NCI-H345 treated with DMSO at 0.1 percent for 48 hours (cell line): ENCODE data around the gene RHD.
A peak's percentile ranks its signal among the peaks of the same experiment; 100 is the strongest.
"Not testable (repeated sequence)": the region's sequence is repeated elsewhere in the genome, so short reads cannot be mapped to it uniquely, and the experiment has no call there.

Source experiments
- DNase-seq: peaks from one replicate; lab custom pipeline; 2025; ENCODE audit not compliant: unreplicated experiment; lab: John Stamatoyannopoulos, UW

RHD gene

DNA sequence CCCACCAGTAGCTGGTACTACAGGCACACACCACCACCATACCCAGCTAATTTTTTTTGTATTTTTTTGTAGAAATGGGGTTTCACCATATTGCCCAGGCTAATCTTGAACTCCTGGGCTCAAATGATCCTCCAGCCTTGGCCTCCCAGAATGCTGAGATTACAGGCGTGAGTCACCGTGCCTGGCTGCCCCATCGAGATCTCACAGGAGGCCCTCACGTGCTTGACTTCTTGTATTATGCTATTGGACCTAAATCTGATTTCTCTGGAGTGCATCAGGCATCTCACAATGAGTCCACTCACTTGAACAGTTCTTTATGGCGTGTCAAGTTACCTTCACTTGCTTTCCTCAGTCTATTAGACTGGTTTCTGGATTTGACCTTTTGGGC is 15.7 kb upstream of the RHD start:
- DNase-seq = no peak

- DNase-seq = no peak
These were observed 15.1 kb upstream of the RHD start for GRCh38 chr1:25257196-25257595.

DNA sequence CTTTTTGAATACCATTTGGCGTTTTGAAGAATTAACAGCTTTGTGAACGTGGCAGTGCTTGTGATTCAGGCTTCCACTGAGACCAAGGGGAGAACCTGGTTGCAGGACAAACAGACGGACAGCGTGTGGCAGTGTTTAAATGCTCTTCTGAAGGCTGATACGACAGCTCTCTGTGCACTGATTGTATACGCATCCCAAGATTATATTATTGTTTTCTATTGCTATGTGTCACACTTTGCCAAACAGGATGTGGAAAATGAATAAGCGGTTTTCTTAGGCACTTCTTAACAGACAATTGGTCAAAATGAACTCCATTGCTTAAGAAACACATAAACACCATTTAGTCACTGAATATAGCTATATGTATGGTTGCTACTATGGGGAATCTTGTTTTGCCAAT is 12.5 kb upstream of the RHD start:
- DNase-seq = not testable (repeated sequence)

DNA sequence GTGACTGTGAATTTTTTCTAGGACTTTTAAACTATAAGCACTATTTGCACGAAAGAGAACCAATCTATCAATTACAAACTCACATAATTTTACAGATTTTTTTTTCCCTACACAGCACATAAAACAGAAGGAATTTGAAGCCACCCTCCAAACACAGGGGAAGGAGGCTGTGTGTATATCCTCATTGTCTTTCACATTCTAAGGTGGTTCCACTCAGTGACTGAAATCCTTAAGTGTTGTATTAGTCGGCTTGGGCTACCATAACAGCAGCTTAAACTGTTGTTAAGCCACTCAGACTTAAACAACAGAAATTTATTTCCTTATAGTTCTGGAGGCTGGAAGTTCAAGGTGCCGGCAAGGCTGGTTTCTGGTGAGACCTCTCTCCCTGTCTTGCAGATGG is 12.0 kb upstream of the RHD start:
- not testable (repeated sequence) for DNase-seq

DNA sequence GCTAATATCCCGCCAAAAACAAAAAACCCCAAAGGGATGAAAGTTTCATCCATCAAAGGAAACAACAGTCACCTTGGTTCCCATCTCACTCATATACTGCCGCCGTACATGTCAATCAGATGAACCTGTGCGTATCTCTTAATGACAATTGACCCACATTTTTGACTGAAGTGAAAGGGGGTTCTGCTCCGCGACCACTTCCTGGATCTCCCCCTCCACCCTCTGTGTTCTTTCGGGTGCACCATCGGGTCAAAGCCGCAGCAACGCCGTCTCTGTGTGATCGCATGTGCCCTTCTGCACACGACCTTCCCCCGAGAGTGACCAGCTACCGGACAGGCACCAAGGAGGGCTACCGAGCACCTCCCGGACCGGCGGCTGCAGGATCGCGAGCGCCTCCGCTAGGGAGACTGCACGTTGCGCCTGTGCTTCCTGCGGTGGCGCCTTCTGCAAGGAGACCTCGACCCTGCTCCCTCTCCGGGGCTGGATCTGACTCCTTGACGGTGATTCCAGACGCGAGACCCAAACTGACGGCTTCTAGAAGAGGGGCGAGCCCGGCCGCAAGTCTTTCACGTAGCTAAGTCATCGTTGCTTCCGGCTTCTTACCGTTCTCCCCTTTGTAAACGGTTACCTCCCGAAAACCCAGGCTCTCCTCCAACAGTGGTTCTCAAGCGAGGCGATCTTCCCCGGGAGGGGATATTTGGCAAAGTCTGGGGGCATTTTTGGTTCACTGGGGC is 5.6 kb upstream of the RHD start:
- DNase-seq = not testable (repeated sequence)

DNA sequence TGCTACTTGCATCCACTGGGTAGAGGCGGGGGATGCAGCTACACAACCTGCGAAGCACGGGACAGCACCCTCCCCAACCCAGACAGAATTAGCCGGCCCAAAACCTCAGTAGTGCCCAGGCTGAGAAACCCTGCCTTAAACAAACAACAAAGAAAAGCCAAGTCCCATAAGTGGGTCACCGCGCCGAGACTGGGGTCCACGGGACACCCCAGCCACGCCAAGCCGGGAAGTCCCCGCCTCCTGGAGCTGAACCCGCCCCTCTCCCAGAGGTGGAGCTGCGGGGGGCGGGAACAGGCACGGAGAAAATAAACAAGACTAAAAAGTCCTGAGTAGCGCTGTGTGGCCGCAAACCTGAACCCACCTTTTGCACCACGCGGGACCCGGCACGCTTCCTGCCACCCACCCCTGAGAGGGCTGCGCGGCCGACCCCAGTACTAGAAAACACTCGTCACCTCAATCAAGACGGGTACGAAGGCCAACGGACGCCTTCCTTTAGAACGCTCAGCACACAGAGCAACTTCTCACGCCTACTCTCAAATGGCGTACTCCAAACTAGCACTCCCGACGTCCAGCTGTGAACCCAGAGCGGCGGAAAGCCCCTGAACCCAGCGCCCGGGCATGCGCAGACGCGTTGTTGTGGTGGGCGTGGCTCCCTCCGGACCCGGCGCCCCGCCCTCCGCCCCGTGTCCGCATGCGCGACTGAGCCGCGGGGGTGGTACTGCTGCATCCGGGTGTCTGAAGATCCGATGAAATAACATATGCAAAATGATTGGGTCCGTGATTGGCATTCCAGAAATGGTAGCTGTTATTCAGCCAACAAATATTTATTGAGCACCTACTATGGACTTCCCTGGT is 4.8 kb upstream of the RHD start:
- DNase-seq = peak; percentile 52

DNA sequence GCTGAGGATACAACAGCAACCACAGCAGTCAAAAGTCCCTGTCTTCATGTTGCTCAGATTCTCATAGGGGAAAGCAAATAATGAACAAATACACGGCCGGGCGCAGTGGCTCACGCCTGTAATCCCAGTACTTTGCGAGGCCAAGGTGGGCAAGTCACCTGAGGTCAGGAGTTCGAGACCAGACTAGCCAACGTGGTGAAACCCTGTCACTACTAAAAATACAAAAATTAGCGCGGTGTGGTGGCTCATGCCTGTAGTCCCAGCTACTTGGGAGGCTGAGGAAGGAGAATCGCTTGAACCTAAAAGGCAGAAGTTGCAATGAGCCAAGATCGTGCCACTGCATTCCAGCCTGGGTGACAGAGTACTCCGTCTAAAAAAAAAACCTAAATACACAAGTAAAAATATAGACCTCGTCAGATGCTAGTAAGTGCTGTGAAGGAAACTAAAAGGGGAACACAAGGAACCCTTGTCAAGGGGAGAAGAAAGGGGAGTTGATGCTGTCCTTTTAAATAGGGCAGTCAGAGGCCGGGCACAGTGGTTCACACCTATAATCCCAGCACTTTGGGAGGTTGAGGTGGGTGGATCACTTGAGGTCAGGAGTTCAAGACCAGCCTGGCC is 4.1 kb upstream of the RHD start:
- DNase-seq = not testable (repeated sequence)

DNA sequence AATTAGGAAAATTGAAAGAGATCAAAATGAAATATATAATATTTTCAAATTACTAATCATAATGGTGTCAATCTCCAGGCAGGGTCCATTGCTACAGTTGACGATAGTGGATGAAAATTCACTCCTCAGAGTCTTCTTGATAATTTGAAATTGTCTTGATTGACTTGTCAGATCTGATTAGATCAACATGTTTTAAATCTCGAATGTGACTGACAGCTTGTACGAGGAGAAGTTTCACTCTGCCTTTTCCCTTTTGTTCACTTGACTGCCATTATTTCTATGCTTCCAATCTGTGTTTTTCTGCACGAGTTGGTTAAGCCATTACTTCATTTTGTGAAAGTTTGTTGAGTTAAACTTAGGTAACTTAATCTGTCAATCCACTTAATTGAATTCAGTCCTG is 3.3 kb downstream of the RHD start:
- DNase-seq = not testable (repeated sequence)

DNA sequence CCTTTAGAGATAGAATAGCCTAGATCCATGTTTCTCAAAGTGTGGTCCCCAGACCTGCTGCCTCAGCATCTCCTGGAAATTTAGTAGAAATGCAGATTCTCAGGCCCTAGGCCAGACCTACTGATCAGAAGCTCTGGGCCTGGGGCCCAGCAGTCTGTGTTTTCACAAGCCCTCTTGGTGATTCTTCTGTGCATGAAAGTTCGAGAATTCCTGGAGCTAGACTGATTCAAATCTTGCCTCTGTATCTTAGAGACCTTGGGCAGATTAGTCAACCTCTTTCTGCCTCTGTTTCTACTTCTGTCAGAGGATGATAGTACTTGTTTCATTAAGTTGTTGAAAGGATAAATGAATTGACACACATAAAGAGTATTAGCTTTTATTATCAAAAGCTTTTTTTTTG is 5.0 kb downstream of the RHD start:
- DNase-seq = not testable (repeated sequence)

- DNase-seq = not testable (repeated sequence)
These were observed 6.0 kb downstream of the RHD start for GRCh38 chr1:25278358-25278757.

DNA sequence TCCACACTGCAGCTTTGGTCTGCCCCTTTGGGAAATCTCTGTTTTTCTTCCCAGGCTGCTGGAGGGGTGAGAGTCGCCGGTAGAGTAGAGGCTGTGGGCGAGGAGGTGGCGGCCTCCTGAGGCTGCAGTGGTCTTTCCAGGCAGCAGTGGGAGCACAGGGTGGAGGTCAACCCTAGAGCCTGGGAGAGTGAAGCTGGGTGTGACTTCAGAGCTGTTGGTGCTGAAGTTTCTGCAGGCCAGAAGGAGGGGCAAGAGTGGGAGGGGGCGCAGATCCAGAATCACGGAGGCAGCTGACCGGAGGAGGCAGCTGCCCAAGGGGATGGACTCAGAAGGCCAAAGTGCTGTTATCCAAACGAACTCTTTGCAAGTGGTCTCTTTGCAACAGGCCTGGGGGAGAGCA is 6.5 kb downstream of the RHD start:
- not testable (repeated sequence) for DNase-seq

GRCh38 chr1:25279693-25280111 is 7.4 kb downstream of the RHD start:
- DNase-seq = not testable (repeated sequence)

GRCh38 chr1:25285862-25286261 is 13.6 kb downstream of the RHD start:
- not testable (repeated sequence) for DNase-seq

GRCh38 chr1:25287164-25287563 is 14.9 kb downstream of the RHD start:
- DNase-seq = not testable (repeated sequence)

DNA sequence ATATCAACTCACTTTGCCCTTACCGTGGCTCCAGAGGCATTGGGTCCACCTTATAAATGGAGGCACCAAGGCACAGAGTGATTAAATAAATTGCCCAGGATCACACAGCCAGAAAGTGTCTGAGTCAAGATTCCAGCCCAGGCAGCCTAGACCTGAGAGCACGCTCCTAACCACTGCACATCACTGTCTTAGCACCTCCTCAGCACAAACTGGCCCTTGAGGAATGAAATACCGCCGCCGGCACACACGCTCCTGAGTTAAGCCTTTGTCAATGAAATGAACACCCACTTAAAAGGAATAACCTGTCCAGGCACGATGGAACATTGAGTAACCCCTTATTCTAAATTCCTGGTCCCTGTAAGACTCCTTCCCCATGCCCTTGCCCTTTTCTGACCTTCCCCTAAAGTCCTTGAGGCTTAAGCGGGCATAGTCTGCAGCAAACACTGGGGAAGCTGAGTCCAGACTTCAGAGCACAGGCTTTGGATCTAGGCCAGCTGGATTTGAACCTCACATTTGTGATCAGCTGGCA is 16.3 kb downstream of the RHD start:
- not testable (repeated sequence) for DNase-seq

GRCh38 chr1:25290043-25290442 is 17.7 kb downstream of the RHD start:
- not testable (repeated sequence) for DNase-seq

DNA sequence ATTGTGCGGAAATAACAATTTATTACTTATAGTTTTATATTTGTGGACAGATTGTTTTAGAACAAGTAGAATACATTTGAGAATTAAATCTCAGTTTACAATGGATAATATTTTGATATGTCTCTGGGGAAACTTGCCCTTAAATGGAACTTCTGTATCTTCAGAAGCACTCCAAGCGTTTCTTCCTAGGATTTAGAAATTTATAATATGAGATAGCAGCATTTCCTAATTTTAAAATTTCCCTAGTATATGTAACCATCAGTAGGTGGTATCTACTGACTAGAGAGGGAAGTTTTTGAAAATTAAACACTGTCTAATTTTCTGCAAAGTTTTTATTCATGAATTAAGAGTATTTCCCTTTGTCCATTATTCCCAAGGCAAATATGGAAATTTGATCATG is 21.1 kb downstream of the RHD start:
- DNase-seq = not testable (repeated sequence)

DNA sequence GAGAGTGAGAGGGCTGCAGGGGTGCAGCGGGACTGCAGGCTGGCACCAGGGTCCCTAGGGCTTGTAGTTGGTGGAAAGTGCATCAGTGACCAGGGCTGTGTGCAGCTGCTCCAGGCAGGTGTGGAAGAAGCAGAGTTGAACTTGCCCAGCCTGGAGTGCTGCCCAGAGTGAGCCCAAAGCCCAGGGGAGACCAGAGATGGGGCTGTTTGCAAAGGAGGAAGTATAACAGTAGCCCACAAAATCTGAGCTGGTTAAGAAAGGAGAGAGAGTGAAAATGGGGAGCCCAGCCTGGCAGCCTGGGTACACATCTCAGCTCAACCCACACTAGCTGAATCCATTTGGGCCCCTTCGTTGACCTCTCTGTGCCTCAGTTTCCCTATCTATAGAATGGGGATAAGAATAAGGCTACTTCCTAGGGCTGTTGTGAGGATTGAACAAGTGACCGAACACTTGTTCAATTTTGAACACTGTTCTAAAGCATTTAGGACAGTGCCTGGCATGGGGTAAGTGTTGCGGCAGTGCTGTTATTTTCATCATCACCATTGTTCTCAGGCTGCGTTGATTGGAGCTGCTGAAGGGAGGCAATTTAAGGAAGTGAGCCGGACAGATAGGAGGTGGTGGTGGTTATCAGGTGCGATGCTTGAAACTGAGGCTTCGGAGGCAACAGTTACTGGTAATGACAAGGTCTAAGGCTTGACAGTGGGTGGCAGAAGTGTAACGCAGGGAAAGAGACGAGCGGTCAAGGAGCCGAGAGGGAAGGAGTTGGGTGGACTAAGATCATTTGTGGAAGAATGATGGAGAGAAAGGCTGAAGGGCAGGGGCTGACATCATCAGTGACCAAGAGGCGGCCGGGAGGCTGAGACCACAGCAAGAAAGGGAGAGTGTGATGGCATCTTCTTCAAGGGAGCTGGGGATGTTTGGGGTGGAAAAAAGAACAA is 22.8 kb downstream of the RHD start:
- DNase-seq = not testable (repeated sequence)

- DNase-seq = not testable (repeated sequence)
These were observed 24.2 kb downstream of the RHD start for GRCh38 chr1:25296501-25296900.

DNA sequence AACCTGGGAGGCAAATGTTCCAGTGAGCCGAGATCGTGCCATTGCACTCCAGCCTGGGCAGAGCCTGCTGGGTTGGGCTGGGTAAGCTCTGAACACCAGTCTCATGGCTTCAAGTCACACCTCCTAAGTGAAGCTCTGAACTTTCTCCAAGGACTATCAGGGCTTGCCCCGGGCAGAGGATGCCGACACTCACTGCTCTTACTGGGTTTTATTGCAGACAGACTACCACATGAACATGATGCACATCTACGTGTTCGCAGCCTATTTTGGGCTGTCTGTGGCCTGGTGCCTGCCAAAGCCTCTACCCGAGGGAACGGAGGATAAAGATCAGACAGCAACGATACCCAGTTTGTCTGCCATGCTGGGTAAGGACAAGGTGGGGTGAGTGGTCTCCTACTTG is 28.4 kb downstream of the RHD start:
- DNase-seq = not testable (repeated sequence)
